ENCODE data around the gene TSSC4. TPM values are rescaled to one million over a fixed set of nuclear protein-coding genes. Genes with fewer than 3 reads are reported as not detected.

Gene TSSC4
- total and polyA plus RNA-seq, 2 of the 13 experiments (the other 11 are each of a cell fraction or from before 2014, with no cell fraction given), result 16.2 to 58.6 TPM

- no peak for TF ChIP-seq ZNF589 (CRISPR knock-in tag; conservative IDR thresholded peaks at IDR 0.05)
- TF ChIP-seq KLF11 (CRISPR knock-in tag; IDR thresholded peaks at IDR 0.05), result no peak
- TF ChIP-seq, protein P1, sequence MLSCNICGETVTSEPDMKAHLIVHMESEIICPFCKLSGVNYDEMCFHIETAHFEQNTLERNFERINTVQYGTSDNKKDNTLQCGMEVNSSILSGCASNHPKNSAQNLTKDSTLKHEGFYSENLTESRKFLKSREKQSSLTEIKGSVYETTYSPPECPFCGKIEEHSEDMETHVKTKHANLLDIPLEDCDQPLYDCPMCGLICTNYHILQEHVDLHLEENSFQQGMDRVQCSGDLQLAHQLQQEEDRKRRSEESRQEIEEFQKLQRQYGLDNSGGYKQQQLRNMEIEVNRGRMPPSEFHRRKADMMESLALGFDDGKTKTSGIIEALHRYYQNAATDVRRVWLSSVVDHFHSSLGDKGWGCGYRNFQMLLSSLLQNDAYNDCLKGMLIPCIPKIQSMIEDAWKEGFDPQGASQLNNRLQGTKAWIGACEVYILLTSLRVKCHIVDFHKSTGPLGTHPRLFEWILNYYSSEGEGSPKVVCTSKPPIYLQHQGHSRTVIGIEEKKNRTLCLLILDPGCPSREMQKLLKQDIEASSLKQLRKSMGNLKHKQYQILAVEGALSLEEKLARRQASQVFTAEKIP (CRISPR knock-in tag; IDR thresholded peaks at IDR 0.05; ENCODE audit: borderline replicate concordance), result no peak
- TF ChIP-seq MYNN (CRISPR knock-in tag; IDR thresholded peaks at IDR 0.05; ENCODE audit: low read depth), result no peak
- TF ChIP-seq ZNF780A (CRISPR knock-in tag; IDR thresholded peaks at IDR 0.05), result no peak
- no peak for TF ChIP-seq ZNF382 (CRISPR knock-in tag; IDR thresholded peaks at IDR 0.05; ENCODE audit: borderline replicate concordance)
- TF ChIP-seq MAFG (CRISPR knock-in tag; IDR thresholded peaks at IDR 0.05), result no peak
- TF ChIP-seq ZNF792 (CRISPR knock-in tag; IDR thresholded peaks at IDR 0.05), result no peak
- TF ChIP-seq HNRNPLL (IDR thresholded peaks at IDR 0.05; ENCODE audit: low read depth, low read length, poor library complexity, severe bottlenecking), result no peak
- TF ChIP-seq, protein P2, sequence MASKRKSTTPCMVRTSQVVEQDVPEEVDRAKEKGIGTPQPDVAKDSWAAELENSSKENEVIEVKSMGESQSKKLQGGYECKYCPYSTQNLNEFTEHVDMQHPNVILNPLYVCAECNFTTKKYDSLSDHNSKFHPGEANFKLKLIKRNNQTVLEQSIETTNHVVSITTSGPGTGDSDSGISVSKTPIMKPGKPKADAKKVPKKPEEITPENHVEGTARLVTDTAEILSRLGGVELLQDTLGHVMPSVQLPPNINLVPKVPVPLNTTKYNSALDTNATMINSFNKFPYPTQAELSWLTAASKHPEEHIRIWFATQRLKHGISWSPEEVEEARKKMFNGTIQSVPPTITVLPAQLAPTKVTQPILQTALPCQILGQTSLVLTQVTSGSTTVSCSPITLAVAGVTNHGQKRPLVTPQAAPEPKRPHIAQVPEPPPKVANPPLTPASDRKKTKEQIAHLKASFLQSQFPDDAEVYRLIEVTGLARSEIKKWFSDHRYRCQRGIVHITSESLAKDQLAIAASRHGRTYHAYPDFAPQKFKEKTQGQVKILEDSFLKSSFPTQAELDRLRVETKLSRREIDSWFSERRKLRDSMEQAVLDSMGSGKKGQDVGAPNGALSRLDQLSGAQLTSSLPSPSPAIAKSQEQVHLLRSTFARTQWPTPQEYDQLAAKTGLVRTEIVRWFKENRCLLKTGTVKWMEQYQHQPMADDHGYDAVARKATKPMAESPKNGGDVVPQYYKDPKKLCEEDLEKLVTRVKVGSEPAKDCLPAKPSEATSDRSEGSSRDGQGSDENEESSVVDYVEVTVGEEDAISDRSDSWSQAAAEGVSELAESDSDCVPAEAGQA (IDR thresholded peaks at IDR 0.05; ENCODE audit: low read depth), result no peak
- TF ChIP-seq, protein P2 (CRISPR knock-in tag; IDR thresholded peaks at IDR 0.05; ENCODE audit: borderline replicate concordance), result no peak
- no peak for TF ChIP-seq ATF7 (IDR thresholded peaks at IDR 0.05)
- TF ChIP-seq ATF7 (CRISPR knock-in tag; IDR thresholded peaks at IDR 0.05), result no peak
- TF ChIP-seq, protein P3, sequence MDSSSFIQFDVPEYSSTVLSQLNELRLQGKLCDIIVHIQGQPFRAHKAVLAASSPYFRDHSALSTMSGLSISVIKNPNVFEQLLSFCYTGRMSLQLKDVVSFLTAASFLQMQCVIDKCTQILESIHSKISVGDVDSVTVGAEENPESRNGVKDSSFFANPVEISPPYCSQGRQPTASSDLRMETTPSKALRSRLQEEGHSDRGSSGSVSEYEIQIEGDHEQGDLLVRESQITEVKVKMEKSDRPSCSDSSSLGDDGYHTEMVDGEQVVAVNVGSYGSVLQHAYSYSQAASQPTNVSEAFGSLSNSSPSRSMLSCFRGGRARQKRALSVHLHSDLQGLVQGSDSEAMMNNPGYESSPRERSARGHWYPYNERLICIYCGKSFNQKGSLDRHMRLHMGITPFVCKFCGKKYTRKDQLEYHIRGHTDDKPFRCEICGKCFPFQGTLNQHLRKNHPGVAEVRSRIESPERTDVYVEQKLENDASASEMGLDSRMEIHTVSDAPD (CRISPR knock-in tag; IDR thresholded peaks at IDR 0.05), result no peak
- TF ChIP-seq GLI4 (CRISPR knock-in tag; IDR thresholded peaks at IDR 0.05; ENCODE audit: borderline replicate concordance), result no peak
- no peak for TF ChIP-seq MED8 (CRISPR knock-in tag; IDR thresholded peaks at IDR 0.05; ENCODE audit: insufficient replicate concordance)
- no peak for TF ChIP-seq MXD3 (CRISPR knock-in tag; IDR thresholded peaks at IDR 0.05)
- no peak for TF ChIP-seq SMARCC2 (IDR thresholded peaks at IDR 0.05)
- no peak for TF ChIP-seq SP4 (CRISPR knock-in tag; IDR thresholded peaks at IDR 0.05)
- TF ChIP-seq CBX1 (IDR thresholded peaks at IDR 0.05; ENCODE audit: low read depth), result no peak
These were observed 20.1 kb downstream of the TSSC4 start (continued) for GRCh38 chr11:2420502-2421225.

Data from HepG2 (cell line).